CD4-positive, alpha-beta T cell treated with Interleukin-15 for 4 hours (primary cell): Measurements from ENCODE around the gene RGS6.

Experiments used
- DNase-seq: peaks from one replicate; pipeline ENCODE4 v3.0.0-alpha.2; 2020; ENCODE audit warnings: low spot score

Gene RGS6

DNA sequence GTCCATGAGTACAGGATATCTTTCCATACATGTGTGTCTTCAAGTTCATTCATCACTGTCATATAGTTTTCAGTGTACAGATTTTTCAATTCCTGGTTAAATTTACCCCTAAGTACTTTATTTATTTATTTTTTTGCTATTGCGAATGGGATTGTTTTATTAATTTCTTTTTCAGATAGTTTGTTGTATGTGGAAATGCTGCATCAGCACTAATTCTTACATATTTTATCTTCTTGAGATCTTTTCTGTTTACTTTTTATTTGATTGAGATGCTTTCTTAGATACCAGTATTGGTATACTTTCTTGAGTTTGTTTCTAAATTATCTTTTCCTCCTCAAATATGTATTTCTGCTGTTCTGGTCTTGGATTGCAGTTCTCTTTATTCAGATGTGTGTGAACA lies 148.9 kb downstream of the RGS6 start:
- DNase-seq: no peak

DNA sequence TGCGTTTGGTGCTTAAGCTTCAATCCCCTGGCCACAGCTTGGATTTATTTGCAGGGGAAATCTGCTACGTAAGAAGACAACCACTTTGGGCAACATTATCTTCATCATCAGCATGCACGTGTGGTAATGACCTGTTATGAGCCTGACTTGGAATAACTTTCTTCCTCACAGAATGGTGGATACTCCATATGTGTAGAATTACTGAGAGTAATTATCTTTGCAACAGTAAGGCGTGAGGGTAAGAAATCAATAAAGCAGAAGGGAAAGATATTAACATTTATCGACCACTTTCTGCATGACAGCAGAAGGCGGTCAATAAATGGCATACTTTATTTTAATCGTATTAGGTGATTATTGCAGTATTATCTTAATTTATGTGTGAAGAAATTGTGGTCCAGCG lies 152.7 kb downstream of the RGS6 start:
- DNase-seq: no peak

DNA sequence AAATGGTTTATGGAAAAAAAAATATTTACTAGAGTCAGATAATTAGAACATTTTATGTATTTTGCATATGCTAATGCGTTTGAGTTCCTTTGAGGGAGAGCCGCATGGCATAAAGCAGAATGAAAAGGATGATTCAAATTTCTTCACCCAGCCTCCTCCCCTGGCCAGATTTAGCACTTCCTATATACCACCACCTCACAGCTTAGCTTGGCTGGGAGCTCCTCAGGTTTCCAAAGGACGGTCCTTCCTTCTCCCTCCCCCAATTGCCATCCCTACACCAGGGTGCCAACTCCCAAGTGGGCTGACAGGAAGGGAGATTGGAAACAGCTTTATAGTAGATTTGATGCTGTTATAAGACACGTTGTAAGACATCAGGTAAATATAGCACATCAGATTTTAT lies 157.4 kb downstream of the RGS6 start:
- no peak for DNase-seq

- DNase-seq: no peak
Observed at GRCh38 chr14:72094844-72095582, 162.8 kb downstream of the RGS6 start.

DNA sequence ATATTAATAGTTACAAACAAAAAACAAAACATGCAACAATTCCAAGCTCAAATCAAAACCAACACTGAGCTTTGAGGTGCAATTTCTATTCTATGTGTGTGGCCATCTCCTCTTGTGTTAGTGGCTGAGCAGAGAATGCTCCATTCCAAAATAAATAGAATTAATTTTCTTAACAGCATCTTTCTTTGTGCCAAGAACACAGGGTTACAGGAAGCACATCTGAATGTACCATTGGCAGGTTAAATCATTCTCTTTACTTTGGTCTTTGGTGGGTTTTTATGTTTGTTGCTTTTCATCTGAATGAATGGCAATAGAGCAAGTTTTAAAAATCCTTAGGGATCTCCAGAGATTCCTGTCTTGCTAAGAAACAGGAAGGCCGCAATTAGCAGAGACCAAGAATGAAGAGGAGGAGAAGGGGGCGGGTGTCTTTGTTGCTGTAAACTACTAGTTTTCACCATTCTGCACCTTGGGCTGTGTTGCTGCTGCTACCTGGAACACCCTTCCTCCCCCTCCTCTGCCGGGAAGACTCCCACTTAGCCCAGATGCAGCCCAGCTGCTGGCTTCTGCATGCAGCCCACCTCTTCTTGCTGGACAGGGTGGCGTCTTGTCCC lies 165.0 kb downstream of the RGS6 start:
- no peak for DNase-seq

DNA sequence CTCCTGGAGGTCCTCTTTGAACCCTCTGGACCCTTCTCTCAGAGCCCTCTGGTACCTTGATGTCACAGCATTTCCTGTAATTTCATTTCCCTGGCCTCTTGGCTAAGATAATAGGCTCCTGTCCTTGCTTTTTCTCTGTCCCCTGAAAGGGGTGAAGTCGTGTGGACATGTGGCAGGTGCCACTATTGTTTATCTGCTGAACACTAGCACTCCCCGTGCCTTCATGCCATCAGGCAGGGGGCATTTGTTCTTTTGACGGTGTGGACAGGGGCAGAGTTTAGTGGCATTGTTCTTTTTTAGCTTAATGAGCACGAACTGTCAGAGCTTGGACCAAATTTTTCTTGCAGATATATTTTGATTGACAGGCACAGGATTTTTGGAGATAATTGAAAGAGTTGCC lies 166.0 kb downstream of the RGS6 start:
- no peak for DNase-seq

- DNase-seq: no peak
Observed at GRCh38 chr14:72099566-72099965, 167.3 kb downstream of the RGS6 start.

- DNase-seq: peak; percentile 16
Observed at GRCh38 chr14:72104011-72104613, 171.9 kb downstream of the RGS6 start.

GRCh38 chr14:72111911-72112310 lies 179.7 kb downstream of the RGS6 start:
- no peak for DNase-seq

- DNase-seq: no peak
Observed at GRCh38 chr14:72118841-72119240, 186.6 kb downstream of the RGS6 start.

DNA sequence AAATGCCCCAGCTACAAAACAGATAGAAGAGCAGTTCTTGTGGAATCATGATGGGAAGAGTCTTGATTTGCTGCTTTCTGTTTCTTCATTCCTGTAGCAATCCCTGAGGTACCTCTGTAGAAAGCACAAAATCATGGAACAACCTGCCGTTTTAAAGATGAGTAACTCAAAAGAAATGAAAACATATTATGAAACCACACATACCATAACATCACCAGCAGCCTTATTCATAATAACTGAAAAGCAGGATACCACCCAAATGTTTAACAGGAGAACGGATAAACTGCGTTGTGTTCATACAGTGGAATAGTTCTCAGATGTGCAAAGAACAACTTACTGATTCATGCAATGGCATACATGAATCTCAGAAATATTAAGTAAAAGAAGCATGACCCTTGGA lies 188.1 kb downstream of the RGS6 start:
- no peak for DNase-seq

DNA sequence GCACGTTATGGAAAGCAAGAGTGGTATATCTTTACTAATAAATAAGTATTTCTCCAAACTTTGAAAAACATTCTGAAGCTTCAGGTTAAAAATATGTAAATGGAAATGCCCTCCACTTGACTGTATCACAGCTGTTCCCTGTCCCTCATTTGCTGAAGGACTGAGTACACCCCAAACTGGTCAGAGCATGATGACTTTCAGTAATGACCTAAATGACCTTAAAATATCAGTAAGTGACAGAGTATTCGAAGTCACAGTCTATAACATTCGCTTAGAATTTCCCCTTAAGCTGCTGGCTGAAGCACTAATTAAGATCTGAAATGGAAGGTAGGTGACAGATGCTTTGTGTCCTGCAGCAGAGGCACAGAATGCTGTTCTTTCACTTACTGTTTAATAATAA lies 191.5 kb downstream of the RGS6 start:
- DNase-seq: no peak

- DNase-seq: no peak
Observed at GRCh38 chr14:72124171-72124570, 191.9 kb downstream of the RGS6 start.

DNA sequence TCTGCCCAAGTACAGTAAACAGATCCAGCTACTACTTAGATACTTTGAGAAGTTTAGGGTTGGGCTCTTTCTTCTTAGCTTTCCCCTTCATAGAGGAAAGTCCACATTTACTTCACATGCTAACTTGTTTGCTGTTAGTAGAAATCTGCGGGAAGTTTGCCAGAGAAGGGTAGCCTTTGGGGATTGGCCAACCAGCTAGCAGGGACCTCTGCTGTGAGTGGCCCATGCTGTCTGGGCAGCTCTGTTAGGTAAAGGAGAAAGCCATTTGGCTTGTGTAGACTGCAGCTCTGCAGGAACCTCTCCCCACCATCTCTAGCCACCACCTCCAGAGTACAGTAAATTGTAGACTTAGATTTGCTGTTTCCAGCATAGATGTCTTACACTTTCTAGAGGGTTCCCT lies 193.9 kb downstream of the RGS6 start:
- DNase-seq: no peak

DNA sequence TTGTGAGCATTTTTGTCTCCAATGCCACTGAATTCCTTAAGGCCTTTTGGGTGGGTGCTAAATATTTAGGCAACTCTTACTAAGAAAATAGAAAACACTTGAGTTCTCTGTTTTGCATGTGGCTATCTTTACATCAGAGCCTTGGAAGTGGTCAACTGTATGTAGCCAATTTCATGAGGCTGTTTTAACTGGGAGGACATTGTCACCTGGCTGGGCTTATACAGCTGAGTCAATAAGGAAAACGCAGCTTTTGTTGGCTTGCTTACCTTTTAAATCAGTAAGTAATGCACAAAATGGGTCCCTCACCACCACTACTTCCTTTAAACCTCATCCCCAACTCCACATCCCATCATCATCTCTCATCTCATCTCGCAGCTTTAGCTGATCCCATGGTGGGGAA lies 194.3 kb downstream of the RGS6 start:
- no peak for DNase-seq

DNA sequence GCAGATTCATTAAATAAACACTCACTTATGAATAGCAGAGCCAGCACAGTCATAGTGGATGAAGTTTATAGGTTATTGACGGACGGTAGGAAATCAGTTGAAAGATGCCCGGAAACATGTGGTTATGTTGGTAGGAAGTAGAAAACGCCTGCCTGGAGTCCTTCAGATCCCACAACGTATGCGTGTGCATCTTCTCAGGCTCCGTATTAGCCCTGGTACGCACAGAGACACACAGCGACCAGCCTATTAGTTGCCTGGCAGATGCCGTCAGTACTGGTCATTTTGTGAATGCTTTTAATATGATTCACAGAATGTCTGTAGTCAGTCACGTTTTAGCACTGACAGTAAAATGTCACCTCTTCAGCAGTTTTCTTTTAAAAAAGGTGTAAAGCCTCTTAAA lies 196.4 kb downstream of the RGS6 start:
- no peak for DNase-seq

DNA sequence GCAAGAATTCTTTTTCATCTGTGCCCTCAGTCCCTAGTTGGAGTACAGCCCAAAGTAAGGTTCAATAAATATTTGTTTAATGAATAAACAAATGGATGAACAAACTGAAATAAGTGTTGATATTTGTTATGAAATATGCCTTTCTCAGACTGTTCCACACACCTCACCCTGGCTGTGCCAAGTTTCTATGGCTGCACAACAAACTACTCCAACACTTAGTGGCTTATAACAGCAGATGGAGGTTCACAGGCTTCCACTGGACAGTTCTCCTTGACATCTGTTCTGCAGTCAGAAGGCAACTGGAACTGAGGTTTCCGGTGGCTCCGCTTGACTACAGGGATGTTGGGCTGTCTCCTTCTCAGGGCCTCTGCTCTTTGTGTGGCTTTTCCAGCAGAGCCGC lies 197.1 kb downstream of the RGS6 start:
- no peak for DNase-seq

DNA sequence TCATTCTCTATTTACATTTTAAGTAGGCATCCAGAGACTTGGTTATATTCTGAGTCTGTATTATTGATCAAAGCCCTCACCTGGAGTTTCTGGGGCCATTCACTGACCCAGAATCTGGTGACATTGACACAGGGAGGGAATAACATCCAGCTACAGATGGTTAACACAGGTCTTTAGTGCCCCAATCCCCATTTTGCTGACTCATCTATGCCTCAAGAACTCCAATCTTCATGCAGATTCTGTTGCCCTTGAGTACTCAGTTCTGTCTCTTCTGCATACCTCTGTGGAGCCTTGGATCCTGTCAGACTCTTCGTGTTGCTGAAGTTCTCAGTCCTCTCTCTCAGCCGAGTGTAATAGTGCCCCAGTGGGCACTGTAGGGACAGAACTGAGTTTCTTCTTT lies 208.9 kb downstream of the RGS6 start:
- DNase-seq: no peak

DNA sequence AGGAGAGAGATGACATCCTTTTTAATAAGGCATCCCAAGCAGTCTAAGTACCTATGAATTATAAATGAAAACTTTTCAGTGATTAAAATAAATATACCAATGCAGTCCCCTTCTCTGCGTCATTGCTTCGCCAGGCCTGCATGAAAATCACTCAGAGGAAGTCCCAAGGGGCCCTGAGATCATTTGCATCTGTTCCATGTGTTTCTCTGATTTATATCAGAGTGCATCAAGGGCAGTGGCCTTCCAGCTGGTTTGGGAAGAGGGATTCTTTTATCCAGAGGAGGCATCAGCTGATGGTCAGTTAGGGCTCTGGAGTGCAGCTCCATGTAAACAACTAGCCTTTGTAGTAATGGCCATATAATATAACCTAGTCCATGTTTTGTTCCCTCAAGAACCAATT lies 210.1 kb downstream of the RGS6 start:
- DNase-seq: no peak

DNA sequence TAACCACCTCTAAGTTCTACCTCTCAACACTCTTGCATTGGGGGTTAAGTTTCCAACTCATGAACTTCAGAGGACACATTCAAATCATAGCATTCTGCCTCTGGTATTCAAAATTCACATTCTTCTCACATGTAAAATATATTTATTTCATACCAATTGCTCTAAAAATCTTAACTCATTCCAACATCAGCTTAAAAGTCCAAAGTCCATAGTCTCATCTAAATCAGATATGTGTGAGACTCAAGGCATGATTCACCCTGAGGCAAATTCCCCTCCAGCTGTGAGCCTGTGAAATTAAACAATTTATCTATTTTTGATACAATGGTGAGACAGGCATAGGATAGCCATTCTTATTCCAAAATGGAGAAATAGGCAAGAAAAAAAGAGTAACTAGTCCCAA lies 214.0 kb downstream of the RGS6 start:
- DNase-seq: no peak

GRCh38 chr14:72154645-72155378 lies 222.6 kb downstream of the RGS6 start:
- DNase-seq: no peak

- no peak for DNase-seq
Observed at GRCh38 chr14:72155379-72155993, 223.3 kb downstream of the RGS6 start.
